GM12872 (cell line): ENCODE measurements around the gene MRPL38.

ENCODE experiments used
- CTCF ChIP-seq: IDR thresholded peaks from 3 replicates; pipeline ENCODE4 v1.5.1; 2011; ENCODE audit warnings: low read depth, mild to moderate bottlenecking, low read length, moderate library complexity; ENCODE audit not compliant: insufficient read depth

Gene MRPL38

GRCh38 chr17:75899767-75900468 lies 4.8 kb downstream of the MRPL38 start:
- no peak for TF ChIP-seq CTCF

- TF ChIP-seq CTCF = no peak
Measured at GRCh38 chr17:75899353-75899752, 5.3 kb downstream of the MRPL38 start.

- no peak for TF ChIP-seq CTCF
Measured at GRCh38 chr17:75898791-75899190, 5.9 kb downstream of the MRPL38 start.

GRCh38 chr17:75898065-75898464 lies 6.6 kb downstream of the MRPL38 start:
- no peak for TF ChIP-seq CTCF

- TF ChIP-seq CTCF = no peak
Measured at GRCh38 chr17:75897160-75898019, 7.3 kb downstream of the MRPL38 start.

- TF ChIP-seq CTCF = peak; percentile 37; the same call in 1 of the 3 replicates
Measured at GRCh38 chr17:75896415-75897159, 8.1 kb downstream of the MRPL38 start, which contains the start of gene TRIM65. Gene TRIM65, minus strand, starts transcription at chr17:75896951. Its CDS starts 14 bp downstream, at chr17:75896937.
